ENCODE results near the gene DNAI1.

- TF ChIP-seq CTCF (IDR thresholded peaks at IDR 0.05) (no peak), POLR2AphosphoS5 (IDR thresholded peaks at IDR 0.05) (no peak)
These were observed 87.7 kb downstream of the DNAI1 start for GRCh38 chr9:34546102-34546833.

All from prostate gland (tissue), 2 donors.